ENCODE measurements around the gene BBIP1.
"Not testable (repeated sequence)": the region's sequence is repeated elsewhere in the genome, so short reads cannot be mapped to it uniquely, and the experiment has no call there.

BBIP1 gene

GRCh38 chr10:110881905-110882304 lies 37.1 kb downstream of the BBIP1 start:
- no peak for DNase-seq

DNA sequence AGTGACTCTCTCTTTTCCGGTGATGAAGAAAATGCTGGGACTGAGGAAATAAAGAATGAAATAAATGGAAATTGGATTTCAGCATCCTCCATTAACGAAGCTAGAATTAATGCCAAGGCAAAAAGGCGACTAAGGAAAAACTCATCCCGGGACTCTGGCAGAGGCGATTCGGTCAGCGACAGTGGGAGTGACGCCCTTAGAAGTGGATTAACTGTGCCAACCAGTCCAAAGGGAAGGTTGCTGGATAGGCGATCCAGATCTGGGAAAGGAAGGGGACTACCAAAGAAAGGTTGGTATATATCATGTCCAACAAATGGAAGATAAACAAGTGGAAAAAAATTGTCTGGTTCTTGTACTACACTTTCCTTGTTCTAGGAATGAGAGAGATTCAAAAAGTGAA lies 37.7 kb downstream of the BBIP1 start:
- no peak for DNase-seq

GRCh38 chr10:110880012-110880411 lies 39.0 kb downstream of the BBIP1 start:
- no peak for DNase-seq

- DNase-seq = no peak
These were observed 42.2 kb downstream of the BBIP1 start for GRCh38 chr10:110876788-110877187.

GRCh38 chr10:110876000-110876399 lies 43.0 kb downstream of the BBIP1 start:
- no peak for DNase-seq

DNA sequence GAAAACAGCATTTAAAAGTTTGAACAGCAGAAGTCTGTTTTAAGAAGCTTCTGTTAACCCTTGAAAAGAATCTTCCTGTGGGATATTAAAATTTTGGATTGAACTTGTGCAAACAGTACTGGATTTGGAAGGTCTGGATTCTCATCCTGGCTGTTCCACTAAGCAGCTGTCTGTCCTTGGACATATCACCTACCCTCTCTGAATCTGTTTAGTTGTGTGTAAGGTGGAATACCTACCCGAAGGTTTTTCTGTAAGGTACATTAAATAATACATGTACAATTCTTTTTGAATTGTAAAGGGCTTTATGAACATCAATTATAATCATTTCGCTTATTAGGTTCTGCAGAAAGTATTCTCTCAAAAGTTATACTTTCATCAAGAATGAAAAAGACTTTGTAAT lies 45.0 kb downstream of the BBIP1 start:
- DNase-seq = no peak

GRCh38 chr10:110872984-110873923 lies 45.7 kb downstream of the BBIP1 start:
- no peak for DNase-seq

- DNase-seq = peak; percentile 74
These were observed 46.6 kb downstream of the BBIP1 start for GRCh38 chr10:110872145-110872983.

GRCh38 chr10:110871298-110872084 lies 47.5 kb downstream of the BBIP1 start, which contains the start of gene PDCD4:
TSS of gene PDCD4 (plus strand) at chr10:110871928. CDS start at chr10:110876028, 4,100 bp downstream.
- DNase-seq = peak; percentile 93

DNA sequence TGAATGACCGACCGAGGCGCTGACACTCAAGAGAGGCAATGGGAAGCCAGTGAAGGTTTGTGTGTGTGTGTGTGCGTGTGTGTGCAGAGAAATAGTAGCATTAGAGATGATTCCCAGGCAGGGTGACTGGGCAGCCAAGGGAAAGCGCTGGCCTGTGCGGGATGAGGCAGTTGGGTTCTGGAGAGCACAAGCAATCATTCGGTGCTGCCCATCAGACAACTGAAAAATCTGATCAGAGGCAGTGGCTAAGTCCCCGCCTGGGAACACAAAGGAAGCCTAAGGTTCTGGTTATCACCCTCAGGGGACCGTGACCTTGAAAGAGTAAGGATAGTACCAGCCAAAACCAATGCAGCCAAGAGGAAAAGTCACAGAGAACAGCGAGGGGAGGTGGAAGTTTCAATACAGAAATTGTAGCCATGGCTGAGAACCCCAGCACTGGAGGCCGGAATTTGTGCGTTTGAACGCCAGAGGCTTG lies 48.1 kb downstream of the BBIP1 start:
- DNase-seq = no peak

DNA sequence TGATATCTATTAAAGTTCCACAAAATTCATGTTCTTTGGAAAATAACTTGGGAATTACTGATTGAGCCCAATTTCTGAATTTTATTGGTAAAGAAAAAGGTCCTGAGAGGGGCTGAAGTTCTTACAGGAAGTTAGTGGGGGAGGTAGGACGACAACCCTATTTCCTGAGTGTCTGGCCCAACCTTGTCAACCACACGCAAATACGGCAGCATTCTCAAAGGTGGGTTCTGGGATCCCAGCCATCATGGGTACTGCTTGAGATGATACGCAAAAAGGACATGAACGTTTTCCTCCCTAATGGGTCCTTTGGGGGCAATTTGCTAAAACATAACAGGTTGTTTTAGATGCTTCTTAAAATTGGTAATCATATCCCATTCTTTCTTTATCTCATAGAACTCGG lies 50.0 kb downstream of the BBIP1 start:
- DNase-seq = peak; percentile 51

GRCh38 chr10:110867807-110868465 lies 51.0 kb downstream of the BBIP1 start:
- DNase-seq = no peak

DNA sequence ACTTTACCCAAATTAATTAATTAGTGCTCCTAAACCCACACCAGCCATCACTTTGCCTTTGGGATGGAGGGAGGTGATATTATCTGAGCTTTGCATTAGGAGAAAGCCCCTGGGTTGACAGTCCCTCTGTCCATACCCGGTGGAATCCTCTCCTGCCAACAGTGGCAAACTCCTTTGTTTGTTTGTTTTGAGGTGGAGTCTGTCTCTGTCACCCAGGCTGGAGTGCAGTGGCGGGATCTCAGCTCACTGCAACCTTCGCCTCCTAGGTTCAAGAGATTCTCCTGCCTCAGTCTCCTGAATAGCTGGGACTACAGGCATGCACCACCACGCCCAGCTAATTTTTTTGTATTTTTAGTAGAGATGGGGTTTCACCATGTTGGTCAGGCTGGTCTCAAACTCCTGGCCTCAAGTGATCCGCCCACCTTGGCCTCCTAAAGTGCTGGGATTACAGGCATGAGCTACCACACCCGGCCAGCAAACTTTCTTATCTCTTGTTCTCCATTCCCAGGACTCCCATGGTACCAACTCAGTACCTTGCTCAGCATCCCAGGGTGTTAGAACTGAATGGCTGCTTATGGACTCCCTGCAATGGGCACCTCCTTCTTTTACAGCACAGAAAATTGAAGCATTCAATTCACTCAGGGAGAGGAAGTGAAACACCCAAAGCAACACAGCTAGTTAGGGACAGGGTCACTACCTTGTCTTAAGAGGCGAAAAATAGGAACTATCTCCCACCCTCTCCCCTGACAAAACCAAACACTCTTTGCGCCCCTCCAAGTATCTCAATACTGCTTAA lies 51.8 kb downstream of the BBIP1 start:
- DNase-seq = not testable (repeated sequence)

DNA sequence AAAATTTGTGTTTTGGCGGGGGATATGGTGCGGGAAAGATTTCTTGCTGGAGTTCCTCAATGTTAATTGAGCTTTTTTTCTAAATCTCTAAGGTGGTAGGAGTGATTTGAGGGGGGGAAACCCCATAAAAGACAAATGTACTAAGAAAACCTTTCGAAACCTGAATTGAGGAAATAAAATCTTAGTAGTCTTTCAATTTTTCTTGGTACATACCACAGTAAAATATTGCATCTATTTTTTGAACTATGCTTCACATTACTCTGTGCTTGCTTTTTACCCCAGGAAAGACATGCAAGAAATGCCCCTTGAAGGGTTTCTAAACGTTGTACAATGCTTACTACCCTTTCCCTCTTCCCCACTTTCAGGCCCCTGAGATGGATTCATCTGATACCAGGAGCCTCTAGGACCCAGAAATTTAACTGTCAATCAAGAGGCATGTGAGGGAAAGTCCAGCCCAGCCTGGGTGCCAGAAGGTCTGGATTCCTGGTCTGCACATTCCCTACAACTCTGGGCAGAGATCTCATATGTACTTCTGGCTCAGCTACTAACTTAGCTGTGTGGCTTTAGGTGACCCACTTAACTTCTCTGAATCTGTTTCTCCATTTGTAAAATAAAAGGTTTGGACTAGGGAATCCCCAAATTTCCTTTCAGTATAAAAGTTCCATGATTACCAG lies 53.0 kb downstream of the BBIP1 start:
- no peak for DNase-seq

DNA sequence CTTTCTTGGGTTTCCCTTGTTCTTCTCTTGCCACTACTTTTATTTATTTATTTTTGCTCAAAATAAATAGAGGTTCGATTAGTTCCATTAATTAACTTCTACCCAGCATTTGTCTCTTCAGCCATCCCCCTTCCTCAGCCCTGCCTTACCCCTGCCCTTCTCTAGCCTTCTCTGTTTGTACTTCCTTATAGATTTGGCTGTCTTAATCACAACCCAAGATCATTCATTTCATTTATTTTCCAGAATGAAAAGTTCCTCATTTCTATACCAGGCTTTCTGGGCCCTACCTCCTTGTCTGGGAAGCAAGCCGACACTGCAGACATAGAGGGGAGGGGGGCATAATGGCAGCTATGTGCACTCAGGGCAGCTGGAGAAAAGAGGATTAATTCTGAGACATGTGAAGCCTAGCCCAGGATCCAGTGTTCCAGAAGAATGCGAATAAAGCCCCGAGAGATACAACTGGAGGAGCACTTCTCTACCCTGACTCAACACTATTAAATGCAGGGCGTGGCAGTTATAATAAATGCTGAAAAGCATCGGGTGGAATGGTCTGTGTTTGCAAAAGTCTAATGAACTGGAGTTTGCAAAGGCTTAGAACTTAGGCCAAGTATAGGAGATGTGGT lies 53.7 kb downstream of the BBIP1 start:
- no peak for DNase-seq

GRCh38 chr10:110864662-110865140 lies 54.3 kb downstream of the BBIP1 start:
- peak; percentile 22 for DNase-seq

DNA sequence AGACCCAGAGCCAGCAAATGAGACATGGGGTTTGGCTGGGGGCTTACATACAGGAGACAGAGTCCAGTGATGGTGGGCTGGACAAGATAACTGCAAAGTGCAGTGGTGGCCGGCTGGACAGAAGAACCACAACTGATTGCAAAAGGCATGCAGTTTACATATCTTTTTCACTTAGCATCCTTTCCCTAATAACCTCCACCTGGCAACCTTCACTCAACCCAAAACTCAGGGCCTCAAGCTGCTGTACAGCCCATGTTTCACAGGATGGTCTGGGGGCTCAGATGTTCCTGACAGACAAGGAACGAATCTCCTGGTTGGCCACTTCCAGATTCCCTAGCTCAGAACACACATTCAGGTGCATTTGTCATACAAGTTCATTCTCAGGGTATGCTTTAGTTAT lies 55.0 kb downstream of the BBIP1 start:
- DNase-seq = no peak

- DNase-seq = no peak
These were observed 55.6 kb downstream of the BBIP1 start for GRCh38 chr10:110863361-110863760.

DNA sequence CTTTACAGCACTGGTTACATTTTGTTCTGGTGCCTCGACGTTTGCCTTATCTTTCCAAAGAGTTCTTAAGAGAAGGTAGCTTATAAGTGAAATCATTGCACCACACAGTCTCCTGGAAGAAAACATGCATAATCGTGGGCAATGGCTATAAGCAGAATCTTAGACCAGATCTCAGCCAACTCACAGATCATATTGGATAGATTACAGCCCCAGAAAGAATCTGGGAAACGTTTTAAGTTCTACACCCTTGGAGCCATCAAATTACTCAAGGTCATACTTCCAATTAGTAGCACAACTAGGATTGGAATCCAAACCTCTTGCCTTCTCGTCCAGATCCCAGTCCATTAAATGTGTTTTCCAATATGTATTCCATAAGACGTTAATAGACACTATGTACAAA lies 56.0 kb downstream of the BBIP1 start:
- DNase-seq = no peak
